ENCODE results near the gene NKX6-2. TPM values are rescaled to one million over a fixed set of nuclear protein-coding genes. Genes with fewer than 3 reads are reported as not detected.

The NKX6-2 gene
- total and polyA plus RNA-seq, 4 donors = 0.06 to 0.11 TPM; not detected in 2

DNA sequence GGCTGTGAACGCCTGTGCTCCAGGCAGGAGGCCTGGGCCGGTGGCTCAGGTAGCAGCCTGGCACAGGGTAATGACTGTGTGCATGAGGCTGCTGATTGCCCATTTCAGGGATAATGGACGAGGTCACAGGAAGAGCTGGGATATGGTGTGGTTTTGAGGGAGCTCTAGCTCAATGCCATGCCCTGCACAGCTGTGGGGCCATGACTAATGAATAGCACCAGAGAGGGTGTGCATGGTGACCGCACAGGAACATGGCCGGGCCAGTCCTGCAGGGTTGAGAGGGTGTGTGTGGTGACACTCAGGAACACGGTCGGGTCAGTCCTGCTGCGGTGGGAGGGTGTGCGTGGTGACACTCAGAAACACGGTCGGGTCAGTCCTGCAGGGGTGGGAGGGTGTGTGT, 21.8 kb downstream of the NKX6-2 start:
- TF ChIP-seq, protein P1, sequence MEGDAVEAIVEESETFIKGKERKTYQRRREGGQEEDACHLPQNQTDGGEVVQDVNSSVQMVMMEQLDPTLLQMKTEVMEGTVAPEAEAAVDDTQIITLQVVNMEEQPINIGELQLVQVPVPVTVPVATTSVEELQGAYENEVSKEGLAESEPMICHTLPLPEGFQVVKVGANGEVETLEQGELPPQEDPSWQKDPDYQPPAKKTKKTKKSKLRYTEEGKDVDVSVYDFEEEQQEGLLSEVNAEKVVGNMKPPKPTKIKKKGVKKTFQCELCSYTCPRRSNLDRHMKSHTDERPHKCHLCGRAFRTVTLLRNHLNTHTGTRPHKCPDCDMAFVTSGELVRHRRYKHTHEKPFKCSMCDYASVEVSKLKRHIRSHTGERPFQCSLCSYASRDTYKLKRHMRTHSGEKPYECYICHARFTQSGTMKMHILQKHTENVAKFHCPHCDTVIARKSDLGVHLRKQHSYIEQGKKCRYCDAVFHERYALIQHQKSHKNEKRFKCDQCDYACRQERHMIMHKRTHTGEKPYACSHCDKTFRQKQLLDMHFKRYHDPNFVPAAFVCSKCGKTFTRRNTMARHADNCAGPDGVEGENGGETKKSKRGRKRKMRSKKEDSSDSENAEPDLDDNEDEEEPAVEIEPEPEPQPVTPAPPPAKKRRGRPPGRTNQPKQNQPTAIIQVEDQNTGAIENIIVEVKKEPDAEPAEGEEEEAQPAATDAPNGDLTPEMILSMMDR (IDR thresholded peaks at IDR 0.05; ENCODE audit: control extremely low read depth, extremely low read depth) = no peak
- no peak for ATAC-seq (ENCODE audit: insufficient read depth, low FRiP score)
- no peak overlapping the region for H3K4me3 ChIP-seq
- H3K9me3 ChIP-seq (ENCODE audit: control insufficient read depth in 4 of 4, insufficient read depth in 3 of 4, low read length in 3 of 4) = peaks cover 0 to 3% (median 0%) of the 10 kb centered on the region in 4 donors
- H3K27ac ChIP-seq (ENCODE audit: low read depth in 1 of 2, low read length in 1 of 2) = no peak overlapping the region
- whole genome bisulfite sequencing, 2 donors = 81 to 89% methylated on average over 11 of the region's 11 CpGs
- H3K36me3 ChIP-seq (ENCODE audit: control insufficient read depth in 4 of 4, insufficient read depth in 4 of 4, low read length in 4 of 4) = peaks cover 0 to 23% (median 9%) of the 10 kb centered on the region in 4 donors
- no peak overlapping the region for H3K9ac ChIP-seq (ENCODE audit: insufficient read depth in 1 of 2, low read length in 2 of 2)
- no peak for DNase-seq
- no peaks in the 10 kb centered on the region for H3K27me3 ChIP-seq (ENCODE audit: control insufficient read depth in 3 of 3, insufficient read depth in 3 of 3, low read length in 2 of 3)
- H3K4me1 ChIP-seq (ENCODE audit: control insufficient read depth in 5 of 5, insufficient read depth in 5 of 5, low read length in 5 of 5) = no peaks in the 10 kb centered on the region

DNA sequence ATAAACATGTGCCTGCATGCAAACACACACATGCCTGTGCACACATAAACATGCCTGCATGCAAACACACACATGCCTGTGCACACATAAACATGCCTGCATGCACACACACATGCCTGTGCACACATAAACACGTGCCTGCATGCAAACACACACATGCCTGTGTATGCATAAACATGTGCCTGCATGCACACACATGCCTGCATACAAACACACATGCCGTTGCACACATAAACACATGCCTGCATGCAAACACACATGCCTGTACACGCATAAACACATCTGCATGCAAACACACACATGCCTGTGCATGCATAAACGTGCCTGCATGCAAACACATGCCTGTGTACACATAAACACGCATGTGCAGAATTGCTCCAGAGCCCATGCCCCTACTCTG, 22.4 kb downstream of the NKX6-2 start:
- H3K4me3 ChIP-seq = no peak overlapping the region
- H3K4me1 ChIP-seq (ENCODE audit: control insufficient read depth in 5 of 5, insufficient read depth in 5 of 5, low read length in 5 of 5) = no peaks in the 10 kb centered on the region
- H3K9me3 ChIP-seq (ENCODE audit: control insufficient read depth in 4 of 4, insufficient read depth in 3 of 4, low read length in 3 of 4) = peaks cover 0 to 3% (median 0%) of the 10 kb centered on the region in 4 donors
- WGBS, 2 donors = 94 to 97% methylated on average over 5 of the region's 5 CpGs
- no peak overlapping the region for H3K27ac ChIP-seq (ENCODE audit: low read depth in 1 of 2, low read length in 1 of 2)
- TF ChIP-seq, protein P1 (IDR thresholded peaks at IDR 0.05; ENCODE audit: control extremely low read depth, extremely low read depth) = no peak
- no peak for ATAC-seq (ENCODE audit: insufficient read depth, low FRiP score)
- peaks cover 0 to 23% (median 7%) of the 10 kb centered on the region in 4 donors for H3K36me3 ChIP-seq (ENCODE audit: control insufficient read depth in 4 of 4, insufficient read depth in 4 of 4, low read length in 4 of 4)
- no peaks in the 10 kb centered on the region for H3K27me3 ChIP-seq (ENCODE audit: control insufficient read depth in 3 of 3, insufficient read depth in 3 of 3, low read length in 2 of 3)
- no peak for DNase-seq
- no peak overlapping the region for H3K9ac ChIP-seq (ENCODE audit: insufficient read depth in 1 of 2, low read length in 2 of 2)

DNA sequence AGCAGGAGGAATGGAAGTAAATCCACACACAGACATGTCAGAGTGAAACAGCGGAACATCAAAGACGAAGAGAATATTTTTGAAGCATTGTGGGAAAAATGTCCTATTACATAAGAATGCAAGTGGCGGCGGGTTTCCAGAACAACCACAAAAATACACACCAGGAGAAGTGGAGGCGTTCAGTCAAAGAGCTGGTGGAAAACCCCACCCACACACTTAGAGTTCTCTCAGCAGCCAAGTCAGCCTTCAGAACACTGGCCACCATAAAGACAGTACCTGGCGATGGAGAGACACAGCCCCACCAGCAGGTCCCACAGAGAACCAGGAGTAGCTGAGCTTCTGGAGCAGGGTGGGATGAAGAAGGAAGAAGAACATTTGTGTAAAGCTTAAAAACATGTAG, 23.7 kb downstream of the NKX6-2 start:
- 66 to 85% methylated on average over 6 of the region's 6 CpGs for WGBS, 2 donors
- H3K9me3 ChIP-seq (ENCODE audit: control insufficient read depth in 4 of 4, insufficient read depth in 3 of 4, low read length in 3 of 4) = peaks cover 0 to 3% (median 0%) of the 10 kb centered on the region in 4 donors
- H3K9ac ChIP-seq (ENCODE audit: insufficient read depth in 1 of 2, low read length in 2 of 2) = no peak overlapping the region
- H3K4me3 ChIP-seq = no peak overlapping the region
- H3K27me3 ChIP-seq (ENCODE audit: control insufficient read depth in 3 of 3, insufficient read depth in 3 of 3, low read length in 2 of 3) = no peaks in the 10 kb centered on the region
- no peak overlapping the region for H3K27ac ChIP-seq (ENCODE audit: low read depth in 1 of 2, low read length in 1 of 2)
- H3K4me1 ChIP-seq (ENCODE audit: control insufficient read depth in 5 of 5, insufficient read depth in 5 of 5, low read length in 5 of 5) = no peaks in the 10 kb centered on the region
- TF ChIP-seq, protein P1 (IDR thresholded peaks at IDR 0.05; ENCODE audit: control extremely low read depth, extremely low read depth) = no peak
- ATAC-seq (ENCODE audit: insufficient read depth, low FRiP score) = no peak
- DNase-seq = no peak
- H3K36me3 ChIP-seq (ENCODE audit: control insufficient read depth in 4 of 4, insufficient read depth in 4 of 4, low read length in 4 of 4) = peaks cover 0 to 20% (median 6%) of the 10 kb centered on the region in 4 donors

Data from lung (tissue), 12 donors.